Caco-2 (cell line): ENCODE data around the gene MRPS25. TPM values are rescaled to one million over a fixed set of nuclear protein-coding genes. Genes with fewer than 3 reads are reported as not detected.

Experiments used
- BruUV-seq: library from RNA; stranded (reverse); fragments of 400-500 nt; replicated peaks from 2 replicates; lab custom pipeline; 2021; lab: Mats Ljungman, UMichigan
- CTCF ChIA-PET: fragments of 300-600 bp; sonication (Branson Sonifier 250); formaldehyde crosslinking; loops from one replicate; lab custom pipeline; 2022; ENCODE audit warnings: antibody characterized with exemption; lab: Charles Lee
- POLR2A ChIA-PET: fragments of 300-600 bp; sonication (Branson Sonifier 250); formaldehyde crosslinking; loops from one replicate; lab custom pipeline; 2022; ENCODE audit warnings: antibody characterized with exemption; lab: Charles Lee
- DNase-seq, 2 experiments: peaks; one replicate each; pipeline versions ENCODE4 v3.0.0 to v3.0.0-alpha.2; 2020 to 2022
- H3K27me3 ChIP-seq: replicated peaks from 2 replicates; pipeline ENCODE4 v1.6.0; 2011; ENCODE audit warnings: low read length; ENCODE audit not compliant: control insufficient read depth, insufficient read depth
- H3K36me3 ChIP-seq: 2 replicates; pipeline ENCODE4 v1.5.1; 2011; ENCODE audit warnings: low read length; ENCODE audit not compliant: control insufficient read depth, insufficient read depth
- H3K4me1 ChIP-seq: fragments of 250-450 bp; sonication (Bioruptor Pico); 2 replicates; pipeline ENCODE4 v1.5.1; 2020; ENCODE audit warnings: mild to moderate bottlenecking
- H3K4me3 ChIP-seq: 2 replicates; pipeline ENCODE4 v1.5.1; 2011; ENCODE audit warnings: low read depth, mild to moderate bottlenecking, control low read depth, low read length
- H3K9me3 ChIP-seq: fragments of 250-450 bp; sonication (Bioruptor Pico); 2 replicates; pipeline ENCODE4 v1.5.1; 2020; ENCODE audit warnings: mild to moderate bottlenecking, moderate library complexity
- H3K27ac Mint-ChIP-seq: one replicate; pipeline ENCODE4 v1.8.0; 2022; ENCODE audit warnings: mixed read lengths; ENCODE audit not compliant: unreplicated experiment
- H3K27me3 Mint-ChIP-seq: one replicate; pipeline ENCODE4 v1.8.0; 2022; ENCODE audit warnings: mixed read lengths; ENCODE audit not compliant: insufficient read depth, unreplicated experiment
- H3K36me3 Mint-ChIP-seq: one replicate; pipeline ENCODE4 v1.8.0; 2022; ENCODE audit warnings: mild to moderate bottlenecking, mixed read lengths; ENCODE audit not compliant: insufficient read depth, unreplicated experiment
- H3K4me1 Mint-ChIP-seq: one replicate; pipeline ENCODE4 v1.8.0; 2022; ENCODE audit warnings: low read depth, mixed read lengths; ENCODE audit not compliant: unreplicated experiment
- H3K4me3 Mint-ChIP-seq: one replicate; pipeline ENCODE4 v1.8.0; 2022; ENCODE audit warnings: mild to moderate bottlenecking, moderate library complexity, mixed read lengths; ENCODE audit not compliant: unreplicated experiment
- H3K9me3 Mint-ChIP-seq: one replicate; pipeline ENCODE4 v1.8.0; 2022; ENCODE audit warnings: mixed read lengths; ENCODE audit not compliant: unreplicated experiment
- CTCF ChIP-seq, 2 experiments: fragments of 200-600 bp in 1 of 2; IDR thresholded peaks; 1 replicate in 1 of 2; 2 replicates in 1 of 2; pipeline versions ENCODE4 v1.5.1 to v1.8.0; 2011 to 2022; ENCODE audit warnings: antibody characterized with exemption in 1 of 2, control low read depth in 1 of 2, inconsistent platforms in 1 of 2, low read depth in 1 of 2, low read length in 1 of 2, mild to moderate bottlenecking in 1 of 2, moderate library complexity in 1 of 2; ENCODE audit not compliant: insufficient read depth in 1 of 2, severe bottlenecking in 1 of 2, unreplicated experiment in 1 of 2
- intact Hi-C: fragments of 100-400 bp; cut with micrococcal nuclease; formaldehyde crosslinking; loops from one replicate; pipeline ENCODE4 v1.10.0; 2022; ENCODE audit not compliant: unreplicated experiment
- total RNA-seq: library from RNA; stranded (reverse); gene quantifications from 2 replicates; pipeline ENCODE4 v1.2.3, GENCODE V29; 2022

The MRPS25 gene
- total RNA-seq, 1 experiment from 2014 or later, result 53.3 TPM

- no peaks in the 10 kb centered on the region for H3K36me3 ChIP-seq
- Mint-ChIP-seq H3K27me3 (no peaks in the 10 kb centered on the region), H3K4me1 (peaks cover 21% of the 10 kb centered on the region), H3K9me3 (no peaks in the 10 kb centered on the region), H3K4me3 (no peak overlapping the region), H3K27ac (no peak overlapping the region), H3K36me3 (peaks cover 16% of the 10 kb centered on the region)
- H3K9me3 ChIP-seq, result no peaks in the 10 kb centered on the region
- H3K4me3 ChIP-seq, result no peak overlapping the region
- DNase-seq, result no peak
- TF ChIP-seq CTCF (IDR thresholded peaks at IDR 0.05; ENCODE audit: insufficient read depth in 1 of 2, low read depth in 1 of 2, low read length in 1 of 2, severe bottlenecking in 1 of 2, unreplicated experiment in 1 of 2), result no peak
- H3K27me3 ChIP-seq, result no peaks in the 10 kb centered on the region
- peaks cover 9% of the 10 kb centered on the region for H3K4me1 ChIP-seq
- intact Hi-C loops, result loop anchor here (10.0 kb wide), 2 partner anchors 142 to 302 kb away; no protein-coding TSS in a partner anchor
- no TSS peak for BruUV-seq
- POLR2A ChIA-PET, result no interaction called here
- CTCF ChIA-PET, result interaction anchor here (0.6 kb wide), 1 partner anchor 104 kb away, joined by 5 read pairs; no protein-coding TSS in a partner anchor
Measured at GRCh38 chr3:15102836-15103235, 37.7 kb upstream of the MRPS25 start.

- Mint-ChIP-seq H3K27ac (no peak overlapping the region), H3K4me3 (no peak overlapping the region), H3K9me3 (no peaks in the 10 kb centered on the region), H3K27me3 (no peaks in the 10 kb centered on the region), H3K36me3 (peaks cover 18% of the 10 kb centered on the region), H3K4me1 (peaks cover 18% of the 10 kb centered on the region)
- CTCF ChIA-PET, result no interaction called here
- no TSS peak for BruUV-seq
- H3K36me3 ChIP-seq, result no peaks in the 10 kb centered on the region
- peaks cover 8% of the 10 kb centered on the region for H3K4me1 ChIP-seq
- intact Hi-C loops, result loop anchor here (10.0 kb wide), 2 partner anchors 143 to 303 kb away; no protein-coding TSS in a partner anchor
- POLR2A ChIA-PET, result no interaction called here
- TF ChIP-seq CTCF (IDR thresholded peaks at IDR 0.05; ENCODE audit: insufficient read depth in 1 of 2, low read depth in 1 of 2, low read length in 1 of 2, severe bottlenecking in 1 of 2, unreplicated experiment in 1 of 2), result no peak
- no peaks in the 10 kb centered on the region for H3K9me3 ChIP-seq
- H3K27me3 ChIP-seq, result no peaks in the 10 kb centered on the region
- no peak for DNase-seq
- no peak overlapping the region for H3K4me3 ChIP-seq
Measured at GRCh38 chr3:15102256-15102655, 37.1 kb upstream of the MRPS25 start.

- no peak for DNase-seq
- Mint-ChIP-seq H3K4me3 (peak overlapping the region; percentile 100), H3K27me3 (no peaks in the 10 kb centered on the region), H3K27ac (peak overlapping the region; percentile 98), H3K9me3 (no peaks in the 10 kb centered on the region), H3K4me1 (peaks cover 16% of the 10 kb centered on the region), H3K36me3 (peaks cover 29% of the 10 kb centered on the region)
- H3K9me3 ChIP-seq, result no peaks in the 10 kb centered on the region
- H3K4me1 ChIP-seq, result peaks cover 7% of the 10 kb centered on the region; the same call in 1 of the 2 replicates
- H3K36me3 ChIP-seq, result no peaks in the 10 kb centered on the region
- H3K4me3 ChIP-seq, result peak overlapping the region; percentile 85
- H3K27me3 ChIP-seq, result no peaks in the 10 kb centered on the region
- intact Hi-C loops, result loop anchor here (1.0 to 10.0 kb wide), 5 partner anchors 34 to 305 kb away; partner anchors contain the start of genes CAPN7 and MRPS25
- ChIA-PET POLR2A (interaction anchor here (0.5 to 1.2 kb wide), 4 partner anchors 11 to 108 kb away, joined by 3 to 10 read pairs (median 4); partner anchors contain the start of genes CAPN7 and MRPS25), CTCF (no interaction called here)
- TSS peak; percentile 76 for BruUV-seq
- no peak for TF ChIP-seq CTCF (IDR thresholded peaks at IDR 0.05; ENCODE audit: insufficient read depth in 1 of 2, low read depth in 1 of 2, low read length in 1 of 2, severe bottlenecking in 1 of 2, unreplicated experiment in 1 of 2)
Measured at GRCh38 chr3:15099364-15100098, 34.4 kb upstream of the MRPS25 start.
